GM18870 (cell line): Measurements from ENCODE around the gene CADPS.

Source experiments
- ATAC-seq: cut with Tn5 transposase; IDR thresholded peaks from one replicate; pipeline ENCODE4 v1.9.1; 2021; ENCODE audit warnings: moderate library complexity; ENCODE audit not compliant: unreplicated experiment

The CADPS gene

DNA sequence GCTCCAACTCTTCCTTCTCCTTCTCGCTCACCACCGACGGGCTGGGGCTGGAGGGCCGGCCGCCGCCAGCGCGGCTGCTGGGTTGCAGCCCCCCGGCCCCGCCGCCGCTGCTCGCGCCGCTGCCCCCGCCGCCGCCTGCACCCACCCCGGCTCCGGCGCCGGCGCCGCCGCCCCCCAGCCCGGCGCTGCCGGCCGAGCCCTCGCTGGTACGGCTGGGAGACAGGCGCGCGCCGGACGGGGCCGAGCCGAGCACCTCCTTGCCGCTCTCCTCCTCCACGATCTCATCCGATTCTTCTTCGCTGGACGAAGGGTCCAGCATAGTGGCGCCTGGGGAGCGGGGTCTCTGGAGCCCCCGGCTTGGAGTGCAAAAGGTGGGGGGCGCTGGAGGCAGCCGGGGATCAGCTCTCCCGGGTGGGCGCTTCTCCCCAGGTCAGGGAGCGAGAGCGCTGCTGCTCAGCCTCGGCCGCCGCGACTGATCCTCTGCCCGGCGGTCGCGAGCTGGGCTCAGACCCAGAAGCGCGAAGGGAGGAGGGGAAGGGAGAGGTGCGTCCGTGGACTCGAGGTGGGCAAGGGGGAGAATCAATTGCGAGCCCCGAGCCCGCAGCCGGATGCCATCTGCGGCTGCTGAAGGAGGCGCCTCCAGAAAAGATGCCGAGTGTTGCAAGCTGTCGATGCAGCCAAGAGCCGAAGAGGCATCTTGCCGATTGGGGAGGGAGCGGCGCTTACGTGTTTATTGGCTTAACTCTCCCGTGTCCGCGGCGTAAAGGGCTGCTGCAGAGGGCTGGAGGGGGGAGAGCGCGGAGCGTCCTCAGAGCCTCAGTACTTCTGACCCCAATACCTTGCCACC, at the start of gene CADPS:
Gene CADPS (minus strand): TSS at position 706 of the 847 bp plus-strand sequence. CDS start 387 bp downstream, at position 319.
- ATAC-seq = no peak

DNA sequence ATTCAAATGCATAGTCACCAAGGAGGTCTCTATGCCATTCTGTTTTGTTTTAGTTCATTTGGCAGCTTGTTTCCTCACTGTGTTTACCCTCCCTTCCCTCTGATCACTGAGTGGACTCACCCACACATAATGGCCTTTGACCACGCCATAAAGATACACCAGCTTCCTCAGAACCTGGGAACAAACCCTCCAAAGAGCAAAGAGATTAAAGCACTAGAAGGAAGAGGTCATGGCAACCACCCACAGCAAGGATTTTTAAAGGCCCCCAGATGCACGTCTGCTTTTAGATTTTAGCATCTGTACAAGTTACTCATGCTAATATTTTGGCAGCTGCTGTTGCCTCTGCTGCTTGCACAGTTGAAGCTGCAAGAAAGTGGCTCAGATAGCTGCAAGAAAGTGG, 47.9 kb upstream of the CADPS start:
- no peak for ATAC-seq

DNA sequence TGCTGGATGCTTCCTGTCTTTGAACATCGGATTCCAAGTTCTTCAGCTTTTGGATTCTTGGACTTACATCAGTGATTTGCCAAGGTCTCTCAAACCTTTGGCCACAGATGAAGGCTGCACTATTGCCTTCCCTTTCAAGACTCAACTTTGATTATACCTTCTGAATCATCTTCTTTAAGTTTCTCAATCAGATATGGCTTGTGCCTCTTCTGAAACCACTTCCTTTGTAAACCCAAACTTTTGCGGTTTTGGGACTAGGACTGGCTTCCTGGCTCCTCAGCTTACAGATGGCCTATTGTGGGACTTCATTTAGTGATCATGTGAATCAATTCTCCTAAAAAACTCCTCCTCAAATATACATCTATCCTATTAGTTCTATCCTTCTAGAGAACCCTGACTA, 47.1 kb upstream of the CADPS start:
- no peak for ATAC-seq

DNA sequence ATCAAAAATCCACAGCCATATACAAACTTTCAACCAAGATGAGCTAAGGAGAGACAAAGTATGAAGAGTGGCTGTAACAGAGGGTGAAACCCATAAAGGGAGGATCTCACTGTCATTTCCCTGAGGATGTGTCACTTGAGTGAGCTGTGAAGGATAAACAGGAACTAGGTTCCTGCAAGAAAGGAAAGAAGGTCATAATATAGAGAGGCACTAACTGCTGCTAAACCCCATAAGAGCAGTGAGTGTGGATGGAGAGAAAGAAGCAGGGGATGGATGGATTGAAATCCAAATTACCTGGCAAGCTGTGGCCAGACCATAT, 45.2 kb upstream of the CADPS start:
- ATAC-seq = no peak

DNA sequence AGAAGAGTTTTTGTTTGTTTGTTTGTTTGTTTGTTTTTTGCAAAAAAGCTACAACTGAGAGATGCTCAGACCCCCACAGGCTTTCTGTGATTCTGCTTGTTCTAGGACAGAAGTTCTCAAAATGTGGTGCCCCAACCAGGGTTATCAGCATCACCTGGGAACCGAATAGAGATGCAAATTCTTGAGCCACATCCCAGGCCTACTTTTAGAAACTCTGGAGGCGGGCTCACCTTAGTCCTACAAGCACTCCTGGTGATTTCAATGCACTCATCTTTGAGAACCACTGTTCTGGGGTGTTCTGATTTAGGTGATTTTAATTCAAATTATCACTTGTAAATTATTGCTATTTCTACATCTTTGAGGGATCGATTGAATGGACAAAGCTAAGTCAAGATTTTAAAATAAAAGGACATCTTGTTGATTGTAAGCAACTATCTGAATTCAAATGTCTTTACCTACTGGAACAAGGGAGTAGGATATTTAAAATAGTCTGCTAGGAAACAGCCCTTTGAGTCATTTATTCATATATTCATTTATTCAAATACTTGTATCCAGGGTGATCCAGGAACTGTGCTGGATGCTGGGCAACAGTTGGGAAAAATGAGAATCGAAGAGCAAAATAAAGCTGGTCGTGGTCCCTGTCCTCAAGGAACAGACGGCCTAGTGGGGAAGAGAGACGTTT, 44.7 kb upstream of the CADPS start:
- ATAC-seq = no peak

DNA sequence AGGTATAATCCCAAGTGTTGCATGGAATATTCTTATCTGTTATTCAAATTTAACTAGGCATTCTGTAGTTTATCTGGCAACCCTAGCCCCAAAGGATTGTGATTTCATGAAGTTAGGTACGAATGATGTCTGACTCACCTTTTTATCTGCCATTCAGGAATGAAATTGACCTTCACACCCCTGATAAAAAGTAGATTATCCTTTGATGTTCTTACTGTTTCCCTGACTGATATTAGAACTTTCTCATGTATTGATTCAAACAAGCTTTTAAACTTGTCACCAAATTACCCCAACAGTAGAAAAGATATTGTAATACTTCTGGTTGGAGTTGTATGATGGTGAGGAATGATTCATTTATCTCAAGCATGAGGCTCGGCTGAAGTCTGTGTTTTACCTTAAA, 43.6 kb upstream of the CADPS start:
- ATAC-seq = no peak

DNA sequence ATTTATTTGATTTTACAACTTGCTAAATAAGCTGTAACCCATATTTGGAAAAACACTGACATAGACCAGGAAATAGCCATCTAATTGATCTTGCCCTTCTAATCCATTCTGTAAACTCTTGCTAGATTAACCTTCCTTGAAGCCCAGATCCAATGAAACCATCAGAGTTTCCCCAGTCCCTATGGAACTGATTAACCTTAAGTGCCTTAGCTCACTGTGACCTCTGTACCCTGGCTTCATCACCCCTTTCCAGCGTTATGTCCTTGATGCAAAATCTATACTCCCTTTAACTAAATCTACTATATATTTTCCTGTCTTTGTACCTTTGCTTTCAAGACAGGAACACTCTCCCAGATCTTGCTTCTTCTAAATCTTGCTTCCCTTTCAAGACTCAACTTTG, 42.9 kb upstream of the CADPS start:
- no peak for ATAC-seq

DNA sequence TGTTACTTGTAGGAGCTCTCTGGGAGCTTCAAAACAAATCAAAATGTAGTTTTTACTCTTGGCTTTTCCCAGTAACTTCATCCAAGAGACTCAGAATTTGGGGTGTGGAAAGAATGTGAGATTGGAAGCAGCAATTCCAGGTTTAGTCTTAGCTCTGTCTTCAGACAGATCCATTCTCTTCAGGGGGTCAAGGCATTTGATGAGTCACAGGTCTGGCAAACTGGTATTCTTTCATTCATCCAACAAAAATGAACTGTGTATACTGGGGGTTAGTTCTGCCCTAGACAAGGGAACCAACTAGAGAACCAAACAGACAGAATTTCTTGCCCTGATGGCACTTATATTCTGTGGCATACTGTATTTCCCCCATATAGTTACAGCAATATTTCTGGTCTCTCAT, 36.3 kb upstream of the CADPS start:
- no peak for ATAC-seq

DNA sequence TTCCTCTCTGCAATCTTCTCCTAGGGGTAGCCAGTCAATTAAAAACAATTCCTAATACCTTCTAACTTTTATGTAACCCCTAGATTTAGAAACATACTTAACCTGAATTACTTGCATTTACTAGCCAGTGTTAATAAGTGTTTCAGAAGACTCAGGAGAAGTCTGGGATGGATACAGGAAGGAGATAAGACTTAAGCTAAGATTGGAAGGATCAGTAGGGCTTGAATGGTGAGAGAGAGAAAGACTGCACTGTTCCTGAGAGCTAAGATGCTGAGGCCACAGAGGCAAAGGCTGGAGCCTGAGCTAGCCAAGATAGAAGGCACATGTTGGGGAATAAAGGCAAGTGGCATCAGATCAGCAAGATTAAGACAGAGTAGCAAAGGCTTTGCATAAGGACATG, 30.1 kb upstream of the CADPS start:
- no peak for ATAC-seq

DNA sequence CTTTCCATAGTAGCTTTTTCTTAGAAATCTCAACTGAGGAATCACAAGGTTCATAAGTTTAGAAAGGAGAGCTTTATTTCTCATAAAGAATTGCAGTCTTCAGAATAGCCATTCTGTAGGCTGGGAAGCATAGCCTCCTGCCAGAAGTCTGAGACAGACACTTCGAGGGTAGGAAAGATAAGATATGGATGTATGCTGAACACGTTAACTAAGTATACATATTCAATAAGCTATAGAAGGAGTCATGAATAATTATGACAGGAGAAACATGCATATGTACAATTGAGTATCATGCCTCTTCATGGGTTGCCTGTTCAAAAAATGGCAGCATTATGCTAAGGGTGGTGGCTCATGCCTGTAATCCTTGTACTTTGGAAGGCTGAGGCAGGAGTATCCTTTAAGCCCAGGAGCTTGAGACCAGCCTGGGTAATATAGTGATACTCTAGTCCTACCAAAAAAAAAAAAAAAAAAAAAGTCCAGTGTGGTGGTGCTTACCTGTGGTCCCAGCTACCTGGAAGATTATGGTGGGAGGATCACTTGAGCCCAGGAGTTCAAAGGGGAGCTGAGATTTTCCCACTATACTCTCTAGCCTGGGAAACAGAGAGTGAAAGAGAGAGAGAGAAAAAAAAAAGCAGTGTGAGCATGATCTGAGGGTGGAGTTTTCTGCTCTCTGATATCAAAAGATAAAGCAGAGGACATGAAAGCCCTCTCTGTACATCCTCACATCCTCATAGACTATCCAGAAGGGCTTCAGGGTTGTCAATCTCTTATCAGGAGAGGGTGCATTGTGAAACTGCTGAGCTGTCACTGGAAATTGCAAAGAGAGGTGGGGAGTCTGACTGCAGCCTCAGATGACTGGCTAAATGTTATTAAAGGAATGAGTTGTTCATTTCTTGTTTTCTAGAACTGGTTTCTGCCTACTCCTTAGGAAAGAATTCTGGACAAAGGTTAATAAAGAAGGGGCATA, 23.6 kb upstream of the CADPS start:
- ATAC-seq = no peak

DNA sequence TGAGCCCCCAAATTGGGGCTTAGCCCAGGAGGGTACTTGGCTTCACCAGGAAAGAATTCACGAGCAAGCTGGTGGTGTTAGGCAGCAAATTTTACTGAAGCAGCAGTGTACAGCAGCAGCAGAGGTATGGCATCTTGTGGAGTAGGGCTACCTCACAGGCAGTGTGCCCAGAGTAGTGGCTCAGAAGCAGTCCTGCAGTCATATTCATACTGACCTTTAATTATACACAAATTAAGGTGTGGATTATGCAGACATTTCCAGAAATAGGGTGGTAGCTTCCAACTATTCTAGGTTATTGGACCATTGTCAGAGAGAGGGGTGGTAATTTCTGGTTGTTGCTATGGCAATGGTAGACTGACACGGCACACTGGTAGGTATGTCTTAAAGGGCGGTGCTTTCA, 20.7 kb upstream of the CADPS start:
- no peak for ATAC-seq

DNA sequence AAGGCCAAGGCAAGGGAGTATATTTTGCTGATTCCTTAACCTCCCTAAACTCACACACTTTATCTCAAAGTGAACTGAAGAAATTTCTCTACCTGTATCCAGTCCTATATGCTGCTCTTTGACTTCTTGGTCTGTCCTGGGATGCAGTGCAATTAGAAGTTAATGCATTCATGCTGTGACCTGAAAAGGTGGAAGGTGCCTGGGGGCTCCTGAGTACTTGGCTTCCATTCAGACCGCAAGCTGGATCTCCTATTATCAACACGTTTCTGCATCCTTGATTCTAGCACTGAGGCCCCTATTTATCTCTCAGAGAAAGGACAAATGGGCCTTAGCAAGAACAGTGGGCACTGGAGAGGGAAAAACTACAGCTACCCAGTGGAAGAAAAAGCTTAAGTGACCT, 17.7 kb upstream of the CADPS start:
- ATAC-seq = no peak

DNA sequence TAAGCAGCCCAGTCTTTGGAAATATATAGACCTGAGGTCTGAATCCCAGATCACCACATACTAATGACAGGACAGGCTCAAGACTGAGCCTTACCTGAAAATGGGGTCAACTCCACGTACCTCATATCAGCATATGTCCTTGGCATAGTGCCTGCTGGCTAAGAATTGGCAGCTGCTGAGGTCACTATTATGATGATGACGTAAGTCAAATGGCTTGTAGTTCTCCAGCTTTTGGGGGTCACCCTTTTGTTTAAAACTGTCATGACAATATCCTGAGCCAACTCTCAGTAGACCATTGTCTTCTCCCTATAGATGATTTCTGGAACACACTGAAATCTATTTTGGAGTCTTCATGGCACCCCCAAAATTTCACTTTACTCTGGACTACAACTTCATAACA, 16.8 kb upstream of the CADPS start:
- no peak for ATAC-seq

DNA sequence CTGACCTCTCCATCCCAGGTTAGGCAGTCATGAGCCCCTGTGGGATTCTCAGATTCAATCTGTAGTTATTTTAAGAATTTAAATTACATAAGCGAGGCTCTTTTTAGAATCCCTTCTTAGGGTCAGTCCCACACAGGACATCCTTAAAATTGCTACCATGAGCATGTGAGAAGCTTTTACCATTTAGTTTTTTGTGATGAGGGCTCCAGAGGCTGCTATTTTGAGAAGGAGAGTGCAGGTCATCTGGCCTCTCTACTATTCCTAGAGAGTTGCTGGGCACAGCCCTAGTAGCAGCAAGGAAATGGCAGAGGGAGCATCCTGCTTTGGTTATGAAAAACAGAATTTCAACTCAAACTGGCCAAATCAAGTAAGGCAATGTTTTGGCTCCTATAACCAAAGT, 13.6 kb upstream of the CADPS start:
- ATAC-seq = no peak

DNA sequence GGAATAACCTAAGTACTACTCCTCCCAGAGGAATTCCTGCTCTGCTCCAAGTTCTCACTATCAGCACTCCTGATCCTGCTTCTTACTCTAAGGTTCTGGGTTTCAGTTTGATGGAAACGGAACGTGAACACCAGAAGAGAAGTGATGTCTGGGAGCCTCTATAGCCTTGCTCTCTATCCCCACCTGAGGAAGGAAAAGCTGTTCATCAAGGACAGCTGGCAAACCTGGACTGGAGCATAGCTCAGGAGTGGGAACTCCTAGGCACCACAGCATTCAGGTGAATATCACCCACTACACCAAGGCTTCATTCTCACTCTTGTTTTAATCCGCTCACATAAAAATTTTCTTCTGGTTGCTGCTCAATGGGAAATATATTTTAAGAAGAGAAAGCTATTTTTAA, 13.0 kb upstream of the CADPS start:
- ATAC-seq = no peak

DNA sequence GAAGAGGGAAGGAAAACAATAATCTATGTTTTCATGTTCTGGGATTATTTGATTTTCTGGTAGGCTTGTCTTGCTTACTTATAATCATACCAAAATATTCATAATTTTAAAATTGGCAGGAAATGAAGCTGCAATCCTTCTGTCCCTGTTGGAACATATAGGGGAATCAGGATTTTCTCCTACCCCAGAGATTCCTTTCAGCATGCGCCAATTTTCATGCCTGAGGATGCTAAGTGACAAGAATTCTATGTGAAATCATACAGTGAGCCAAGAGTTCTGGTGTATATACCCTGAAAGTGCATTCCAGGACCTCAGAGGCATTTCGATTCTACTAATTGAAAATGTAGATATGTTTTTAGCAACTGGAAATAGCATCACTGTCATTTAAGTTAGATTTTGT, 9.9 kb upstream of the CADPS start:
- ATAC-seq = no peak

DNA sequence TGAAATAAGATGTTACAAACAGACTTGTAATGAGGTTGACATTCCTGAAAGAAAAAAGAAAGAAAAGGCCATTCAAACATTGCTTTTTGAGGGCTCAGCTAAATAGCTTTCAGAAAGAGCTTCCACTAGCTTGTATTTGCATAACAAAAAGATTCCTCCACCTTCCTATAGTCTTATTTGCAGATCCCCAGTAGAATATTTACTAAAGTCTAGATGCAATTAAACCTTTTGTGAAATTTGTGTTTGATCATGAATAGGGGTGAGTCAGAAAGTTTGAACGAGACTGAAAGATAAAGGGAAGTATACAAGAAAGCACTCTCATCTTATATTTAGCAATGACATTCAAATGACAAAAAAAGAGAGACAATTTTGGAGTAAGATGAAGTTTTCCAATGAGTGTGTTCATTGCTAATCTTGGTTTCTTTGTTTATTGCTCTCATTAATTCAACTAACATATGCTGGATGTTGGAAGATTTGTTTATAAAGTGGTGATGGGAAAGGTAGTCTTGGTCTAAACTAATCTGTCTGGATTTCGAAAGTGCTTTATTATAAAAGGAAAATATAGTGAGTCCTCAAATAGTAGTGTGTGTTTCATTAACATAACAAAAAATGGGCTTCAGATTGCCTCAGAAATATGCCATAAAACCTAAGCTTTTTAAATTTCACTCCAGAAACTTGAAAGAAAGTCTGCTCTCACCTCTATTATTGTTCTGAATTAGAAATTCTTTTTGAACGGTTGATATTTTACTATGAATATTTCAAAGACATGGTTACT, 9.1 kb upstream of the CADPS start:
- ATAC-seq = no peak

DNA sequence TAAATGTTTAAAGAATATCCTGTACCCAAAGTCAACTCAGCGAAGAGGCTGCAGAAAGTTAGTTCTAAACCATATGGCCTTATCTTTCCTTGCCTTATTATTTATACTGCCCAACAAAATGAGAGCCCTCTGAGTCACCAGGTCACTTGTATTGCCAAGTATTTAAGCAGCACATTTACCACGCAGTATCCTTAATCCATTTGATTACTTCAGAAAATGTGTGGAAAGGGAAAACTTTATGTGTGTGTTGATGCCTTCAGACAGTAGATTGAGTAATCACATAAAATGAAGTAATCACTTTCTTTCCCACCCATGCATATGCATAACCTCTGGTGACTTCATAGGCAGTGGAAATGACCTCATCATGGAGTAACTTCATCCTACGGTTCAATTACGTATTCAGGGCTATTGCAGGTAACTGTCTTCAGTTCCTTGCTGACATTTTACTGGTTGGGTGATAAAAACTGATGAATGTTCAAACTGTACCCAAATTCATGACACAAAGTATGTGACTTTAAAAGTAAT, 7.5 kb upstream of the CADPS start:
- ATAC-seq = no peak

DNA sequence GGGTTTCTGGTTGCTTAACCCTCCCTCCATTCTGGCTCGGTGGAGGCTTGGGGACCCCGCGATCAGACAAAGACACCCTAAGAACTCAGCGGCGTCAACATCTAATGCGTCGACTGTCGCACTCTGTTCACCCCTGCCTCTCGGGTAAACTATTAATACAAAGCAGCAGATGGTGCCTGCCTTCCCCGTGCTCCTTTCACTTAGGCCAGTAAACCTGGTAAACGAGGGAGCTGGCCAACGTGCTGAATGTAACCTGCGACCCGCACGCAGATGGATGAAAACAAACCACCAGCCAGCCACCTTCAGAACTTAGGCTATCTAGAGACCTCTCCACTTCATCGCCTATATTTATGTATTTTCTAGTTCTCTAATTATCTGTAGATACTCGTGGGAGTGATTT, 848 bp upstream of the CADPS start:
- no peak for ATAC-seq

DNA sequence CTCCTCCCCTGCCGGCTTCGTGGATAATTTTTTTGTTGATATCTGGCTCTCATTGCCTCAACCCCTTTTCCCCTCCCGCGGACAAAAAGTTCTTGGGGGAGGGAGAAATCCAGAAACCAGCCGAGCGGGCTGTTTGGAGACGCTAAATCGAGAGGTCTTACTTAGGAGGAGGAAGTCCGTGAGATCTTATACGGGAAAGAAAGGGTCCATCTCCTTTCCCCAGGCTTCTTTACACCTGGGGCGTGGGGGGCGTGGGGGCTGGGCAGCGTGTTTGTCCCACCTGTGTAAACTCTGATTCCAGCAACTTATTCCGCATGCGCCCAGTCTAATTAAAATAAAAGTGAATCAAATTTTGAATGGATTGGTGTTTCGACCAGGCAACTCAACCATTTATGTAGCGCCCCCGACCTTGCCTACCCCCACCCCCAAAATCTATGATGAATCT, 364 bp upstream of the CADPS start:
- no peak for ATAC-seq
